ENCODE measurements around the gene HCN4. TPM values are rescaled to one million over a fixed set of nuclear protein-coding genes. Genes with fewer than 3 reads are reported as not detected.

HCN4 gene
- total RNA-seq, 2 donors from 2014 or later, result not detected

GRCh38 chr15:73334086-73334485, 34.7 kb downstream of the HCN4 start:
- DNase-seq, result no peak
- peaks cover 2% of the 10 kb centered on the region for H3K4me1 Mint-ChIP-seq

GRCh38 chr15:73333001-73333400, 35.8 kb downstream of the HCN4 start:
- DNase-seq, result no peak
- ATAC-seq, result no peak
- H3K36me3 Mint-ChIP-seq (ENCODE audit: low read depth), result no peaks in the 10 kb centered on the region
- H3K4me3 Mint-ChIP-seq, result no peak overlapping the region
- peaks cover 14% of the 10 kb centered on the region for H3K27me3 Mint-ChIP-seq
- H3K4me1 Mint-ChIP-seq, result peaks cover 2% of the 10 kb centered on the region
- no peaks in the 10 kb centered on the region for H3K9me3 ChIP-seq (ENCODE audit: control insufficient read depth, low read length, poor library complexity, severe bottlenecking)
- H3K27ac Mint-ChIP-seq, result peak overlapping the region; percentile 27

More at GRCh38 chr15:73334086-73334485, 34.7 kb downstream of the HCN4 start:
- no peak for ATAC-seq
- H3K27ac Mint-ChIP-seq, result no peak overlapping the region
- peaks cover 7% of the 10 kb centered on the region for H3K27me3 Mint-ChIP-seq
- no peaks in the 10 kb centered on the region for H3K9me3 ChIP-seq (ENCODE audit: control insufficient read depth, low read length, poor library complexity, severe bottlenecking)
- H3K36me3 Mint-ChIP-seq (ENCODE audit: low read depth), result no peaks in the 10 kb centered on the region
- H3K4me3 Mint-ChIP-seq, result no peak overlapping the region

GRCh38 chr15:73331991-73332925, 36.5 kb downstream of the HCN4 start:
- no peaks in the 10 kb centered on the region for H3K9me3 ChIP-seq (ENCODE audit: control insufficient read depth, low read length, poor library complexity, severe bottlenecking)
- H3K4me1 Mint-ChIP-seq, result peaks cover 2% of the 10 kb centered on the region
- no peak for DNase-seq
- ATAC-seq, result no peak
- H3K27ac Mint-ChIP-seq, result peak overlapping the region; percentile 27
- H3K36me3 Mint-ChIP-seq (ENCODE audit: low read depth), result no peaks in the 10 kb centered on the region
- H3K27me3 Mint-ChIP-seq, result peaks cover 17% of the 10 kb centered on the region
- no peak overlapping the region for H3K4me3 Mint-ChIP-seq

- ATAC-seq (no peak), DNase-seq (no peak)
- no peaks in the 10 kb centered on the region for H3K9me3 ChIP-seq (ENCODE audit: control insufficient read depth, low read length, poor library complexity, severe bottlenecking)
- Mint-ChIP-seq H3K4me1 (peaks cover 2% of the 10 kb centered on the region), H3K27me3 (peaks cover 16% of the 10 kb centered on the region), H3K36me3 (ENCODE audit: low read depth) (no peaks in the 10 kb centered on the region), H3K27ac (no peak overlapping the region), H3K4me3 (no peak overlapping the region)
Measured at GRCh38 chr15:73331501-73331900, 37.3 kb downstream of the HCN4 start.

- Mint-ChIP-seq H3K27me3 (peaks cover 26% of the 10 kb centered on the region), H3K27ac (no peak overlapping the region)
- no peak for ATAC-seq
Measured at GRCh38 chr15:73330206-73331051, 38.3 kb downstream of the HCN4 start.

GRCh38 chr15:73329501-73330200, 39.1 kb downstream of the HCN4 start:
- DNase-seq (no peak), ATAC-seq (no peak)
- H3K27ac Mint-ChIP-seq, result no peak overlapping the region
- no peaks in the 10 kb centered on the region for H3K36me3 Mint-ChIP-seq (ENCODE audit: low read depth)
- no peaks in the 10 kb centered on the region for H3K9me3 ChIP-seq (ENCODE audit: control insufficient read depth, low read length, poor library complexity, severe bottlenecking)
- no peak overlapping the region for H3K4me3 Mint-ChIP-seq
- peaks cover 5% of the 10 kb centered on the region for H3K4me1 Mint-ChIP-seq
- H3K27me3 Mint-ChIP-seq, result peaks cover 28% of the 10 kb centered on the region

More at GRCh38 chr15:73330206-73331051, 38.3 kb downstream of the HCN4 start:
- peaks cover 5% of the 10 kb centered on the region for H3K4me1 Mint-ChIP-seq
- no peaks in the 10 kb centered on the region for H3K9me3 ChIP-seq (ENCODE audit: control insufficient read depth, low read length, poor library complexity, severe bottlenecking)
- H3K4me3 Mint-ChIP-seq, result no peak overlapping the region
- no peaks in the 10 kb centered on the region for H3K36me3 Mint-ChIP-seq (ENCODE audit: low read depth)
- no peak for DNase-seq

DNA sequence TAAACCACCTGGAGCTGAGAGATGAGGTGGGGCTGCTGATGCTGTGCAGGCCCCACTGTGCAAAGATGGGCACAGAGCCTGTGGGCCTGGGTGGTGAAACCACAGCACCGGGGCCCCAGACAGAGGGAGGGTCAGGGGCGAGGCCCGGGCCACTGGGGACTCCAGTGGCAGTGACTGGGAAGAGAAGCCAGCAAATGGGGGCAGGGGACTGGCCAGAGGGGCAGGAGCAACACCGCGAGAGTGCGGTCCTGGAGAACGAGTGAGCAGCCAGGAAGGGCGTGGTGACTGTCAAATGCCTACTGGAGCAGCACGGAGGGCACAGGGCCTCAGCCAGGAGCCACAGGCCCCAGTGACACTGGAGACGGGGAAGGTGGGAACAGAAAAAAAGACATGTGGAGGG, 39.8 kb downstream of the HCN4 start:
- Mint-ChIP-seq H3K36me3 (ENCODE audit: low read depth) (no peaks in the 10 kb centered on the region), H3K4me3 (no peak overlapping the region), H3K27me3 (peaks cover 28% of the 10 kb centered on the region), H3K4me1 (peaks cover 4% of the 10 kb centered on the region), H3K27ac (no peak overlapping the region)
- H3K9me3 ChIP-seq (ENCODE audit: control insufficient read depth, low read length, poor library complexity, severe bottlenecking), result no peaks in the 10 kb centered on the region
- DNase-seq, result no peak
- no peak for ATAC-seq

- no peak for ATAC-seq
- Mint-ChIP-seq H3K27me3 (peaks cover 28% of the 10 kb centered on the region), H3K27ac (peak overlapping the region; percentile 47), H3K4me1 (peaks cover 4% of the 10 kb centered on the region), H3K4me3 (no peak overlapping the region), H3K36me3 (ENCODE audit: low read depth) (no peaks in the 10 kb centered on the region)
- DNase-seq, result no peak
- H3K9me3 ChIP-seq (ENCODE audit: control insufficient read depth, low read length, poor library complexity, severe bottlenecking), result no peaks in the 10 kb centered on the region
Measured at GRCh38 chr15:73328149-73328820, 40.5 kb downstream of the HCN4 start.

- ATAC-seq (no peak), DNase-seq (no peak)
- H3K27ac Mint-ChIP-seq, result no peak overlapping the region
- no peaks in the 10 kb centered on the region for H3K9me3 ChIP-seq (ENCODE audit: control insufficient read depth, low read length, poor library complexity, severe bottlenecking)
- H3K27me3 Mint-ChIP-seq, result peaks cover 32% of the 10 kb centered on the region
- no peak overlapping the region for H3K4me3 Mint-ChIP-seq
- H3K4me1 Mint-ChIP-seq, result peaks cover 4% of the 10 kb centered on the region
- no peaks in the 10 kb centered on the region for H3K36me3 Mint-ChIP-seq (ENCODE audit: low read depth)
Measured at GRCh38 chr15:73326157-73326556, 42.6 kb downstream of the HCN4 start.

- no peak overlapping the region for H3K4me3 Mint-ChIP-seq
- H3K4me1 Mint-ChIP-seq, result peaks cover 4% of the 10 kb centered on the region
- no peak overlapping the region for H3K27ac Mint-ChIP-seq
- ATAC-seq (no peak), DNase-seq (no peak)
- peaks cover 39% of the 10 kb centered on the region for H3K27me3 Mint-ChIP-seq
- no peaks in the 10 kb centered on the region for H3K36me3 Mint-ChIP-seq (ENCODE audit: low read depth)
- H3K9me3 ChIP-seq (ENCODE audit: control insufficient read depth, low read length, poor library complexity, severe bottlenecking), result no peaks in the 10 kb centered on the region
Measured at GRCh38 chr15:73325191-73325861, 43.4 kb downstream of the HCN4 start.

DNA sequence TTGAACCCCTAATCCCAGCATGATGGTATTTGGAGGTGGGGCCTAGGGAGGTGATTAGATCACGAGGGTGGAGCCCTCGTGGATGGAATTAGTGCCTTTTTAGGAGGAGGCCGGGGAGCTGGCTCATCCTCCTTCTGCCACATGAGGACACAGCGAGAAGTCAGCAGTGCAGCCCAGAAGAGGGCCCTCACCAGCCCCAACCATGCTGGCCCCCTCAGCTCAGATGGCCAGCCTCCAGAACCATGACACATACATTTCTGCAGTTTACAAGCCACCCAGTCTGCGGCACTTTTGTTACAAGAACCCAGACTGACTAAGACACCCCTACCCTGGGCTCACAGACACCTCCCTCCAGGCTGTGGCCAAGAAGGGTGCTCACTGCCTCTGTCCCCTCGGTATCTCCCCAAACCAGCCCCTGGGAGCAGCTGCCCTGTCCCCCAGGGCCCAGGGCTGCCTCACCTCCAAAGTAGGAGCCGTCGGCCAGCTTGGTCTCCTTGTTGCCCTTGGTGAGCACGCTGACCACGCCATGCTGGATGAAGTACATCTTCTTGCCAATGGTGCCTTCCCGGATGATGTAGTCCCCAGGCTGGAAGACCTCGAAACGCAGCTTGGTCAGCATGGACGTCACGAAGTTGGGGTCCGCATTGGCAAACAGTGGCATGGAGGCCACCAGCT, 44.1 kb downstream of the HCN4 start:
- ATAC-seq (no peak), DNase-seq (no peak)
- H3K27ac Mint-ChIP-seq, result no peak overlapping the region
- H3K36me3 Mint-ChIP-seq (ENCODE audit: low read depth), result no peaks in the 10 kb centered on the region
- H3K4me1 Mint-ChIP-seq, result peaks cover 4% of the 10 kb centered on the region
- no peak overlapping the region for H3K4me3 Mint-ChIP-seq
- peaks cover 46% of the 10 kb centered on the region for H3K27me3 Mint-ChIP-seq
- H3K9me3 ChIP-seq (ENCODE audit: control insufficient read depth, low read length, poor library complexity, severe bottlenecking), result no peaks in the 10 kb centered on the region

GRCh38 chr15:73323956-73324355, 44.8 kb downstream of the HCN4 start:
- H3K27me3 Mint-ChIP-seq, result peaks cover 51% of the 10 kb centered on the region
- ATAC-seq (no peak), DNase-seq (no peak)
- H3K36me3 Mint-ChIP-seq (ENCODE audit: low read depth), result peaks cover 3% of the 10 kb centered on the region
- no peak overlapping the region for H3K27ac Mint-ChIP-seq
- peaks cover 4% of the 10 kb centered on the region for H3K4me1 Mint-ChIP-seq
- H3K4me3 Mint-ChIP-seq, result no peak overlapping the region
- no peaks in the 10 kb centered on the region for H3K9me3 ChIP-seq (ENCODE audit: control insufficient read depth, low read length, poor library complexity, severe bottlenecking)
